ENCODE measurements around the gene SF3B3. TPM values are rescaled to one million over a fixed set of nuclear protein-coding genes. Genes with fewer than 3 reads are reported as not detected.

SF3B3 gene
- total and polyA plus RNA-seq, 2 of the 13 experiments (the other 11 are each of a cell fraction or from before 2014, with no cell fraction given) = 157 to 500 TPM

GRCh38 chr16:70523743-70524398 lies at the start of gene SF3B3 (continued):
- TF ChIP-seq ZNF142 (CRISPR knock-in tag; IDR thresholded peaks at IDR 0.05) (0 out of 2 replicates have a peak, but pooled peaks have one; percentile 8), ATF1 (CRISPR knock-in tag; IDR thresholded peaks at IDR 0.05) (no peak), ZNF720 (CRISPR knock-in tag; IDR thresholded peaks at IDR 0.05) (0 out of 2 replicates have a peak, but pooled peaks have one; percentile 73), SALL1 (CRISPR knock-in tag; IDR thresholded peaks at IDR 0.05) (peak; percentile 54), ZNF784 (CRISPR knock-in tag; IDR thresholded peaks at IDR 0.05; ENCODE audit: borderline replicate concordance) (no peak), MTA1 (CRISPR knock-in tag; IDR thresholded peaks at IDR 0.05; ENCODE audit: borderline replicate concordance) (no peak), SIX1 (CRISPR knock-in tag; IDR thresholded peaks at IDR 0.05; ENCODE audit: borderline replicate concordance) (no peak; the same call in 1 of the 2 replicates), ZNF33B (CRISPR knock-in tag; IDR thresholded peaks at IDR 0.05) (no peak), ARHGAP35 (CRISPR knock-in tag; IDR thresholded peaks at IDR 0.05; ENCODE audit: borderline replicate concordance) (peak; percentile 68; the same call in 1 of the 2 replicates), ZNF605 (CRISPR knock-in tag; IDR thresholded peaks at IDR 0.05) (peak; percentile 70), FOXP4 (CRISPR knock-in tag; IDR thresholded peaks at IDR 0.05) (no peak), ZNF614 (CRISPR knock-in tag; IDR thresholded peaks at IDR 0.05; ENCODE audit: borderline replicate concordance) (peak; percentile 41; the same call in 1 of the 2 replicates), PRPF4 (IDR thresholded peaks at IDR 0.05; ENCODE audit: low read depth, low read length, poor library complexity, severe bottlenecking) (no peak), ZNF317 (CRISPR knock-in tag; IDR thresholded peaks at IDR 0.05) (peak; percentile 63; the same call in 1 of the 2 replicates), MXD3 (CRISPR knock-in tag; IDR thresholded peaks at IDR 0.05) (peak; percentile 77; the same call in 1 of the 2 replicates), ZNF788 (CRISPR knock-in tag; IDR thresholded peaks at IDR 0.05; ENCODE audit: borderline replicate concordance) (peak; percentile 39; the same call in 1 of the 2 replicates), GATA4 (IDR thresholded peaks at IDR 0.05; ENCODE audit: borderline replicate concordance, low read depth) (no peak), DNMT3B (CRISPR knock-in tag; conservative IDR thresholded peaks at IDR 0.05) (peak; percentile 88; the same call in 1 of the 2 replicates), ELF3 (CRISPR knock-in tag; IDR thresholded peaks at IDR 0.05) (peak; percentile 27; the same call in 1 of the 2 replicates), ZNF431 (CRISPR knock-in tag; IDR thresholded peaks at IDR 0.05; ENCODE audit: borderline replicate concordance, low read depth) (no peak), ZNF703 (CRISPR knock-in tag; IDR thresholded peaks at IDR 0.05; ENCODE audit: borderline replicate concordance) (peak; percentile 34; the same call in 1 of the 2 replicates)
